Measurements from ENCODE around the gene POGK. TPM values are rescaled to one million over a fixed set of nuclear protein-coding genes. Genes with fewer than 3 reads are reported as not detected.

Gene POGK
- polyA plus RNA-seq, 1 experiment, result 13.7 TPM

DNA sequence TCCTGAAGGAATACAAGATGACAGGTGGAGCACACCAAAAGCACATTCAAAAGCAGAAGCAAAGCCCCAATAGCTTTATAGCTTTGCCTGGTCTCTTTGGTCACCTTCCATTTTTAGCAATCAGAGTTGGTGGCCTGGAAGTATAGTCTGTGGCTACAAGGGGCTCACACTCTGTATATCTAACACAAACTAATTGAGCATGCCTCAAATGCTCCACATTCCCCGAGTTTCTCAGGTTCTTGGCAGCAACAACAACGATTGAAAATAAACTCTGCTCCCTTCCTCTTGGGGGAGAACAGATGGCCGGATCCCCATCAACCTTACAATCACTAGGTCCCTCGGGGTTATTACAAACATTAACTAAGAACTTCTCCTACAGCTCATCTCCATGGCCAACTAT, 61.7 kb downstream of the POGK start:
- ChIA-PET POLR2A (interaction anchor here (0.6 kb wide), 1 partner anchor 66 kb away, joined by 3 read pairs; no protein-coding TSS in a partner anchor), CTCF (interaction anchor here (0.6 kb wide), 1 partner anchor 10 kb away, joined by 3 read pairs; no protein-coding TSS in a partner anchor)
- no peak for TF ChIP-seq CTCF (IDR thresholded peaks at IDR 0.05; ENCODE audit: insufficient read depth, low read depth, low read length)
- no peak for DNase-seq (ENCODE audit: low read depth)
- Histone ChIP-seq H3K36me3 (ENCODE audit: control insufficient read depth, insufficient read depth, low read length) (no peaks in the 10 kb centered on the region), H3K4me3 (ENCODE audit: low read depth, low read length) (no peak overlapping the region), H3K27me3 (ENCODE audit: control insufficient read depth, insufficient read depth, low read length) (no peaks in the 10 kb centered on the region)

DNA sequence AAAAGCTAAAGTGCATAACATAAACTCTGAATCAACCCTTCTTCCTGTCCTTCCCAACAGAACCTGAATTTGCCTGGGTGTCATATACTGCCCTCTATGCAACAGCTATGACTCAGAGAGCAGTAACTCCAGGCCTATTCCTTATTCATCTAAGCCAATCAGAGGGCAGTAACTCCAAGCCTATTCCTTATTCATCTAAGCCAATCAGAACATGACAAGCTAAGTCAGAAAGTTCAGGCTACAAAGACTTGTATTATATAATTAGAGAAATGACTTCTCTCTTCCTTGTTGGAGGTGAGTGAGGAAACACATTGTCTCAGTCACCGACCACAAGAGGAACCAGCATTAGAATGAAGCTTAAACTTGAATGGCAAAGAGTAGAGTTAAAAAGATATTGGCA, 63.0 kb downstream of the POGK start:
- Histone ChIP-seq H3K27me3 (ENCODE audit: control insufficient read depth, insufficient read depth, low read length) (no peaks in the 10 kb centered on the region), H3K36me3 (ENCODE audit: control insufficient read depth, insufficient read depth, low read length) (no peaks in the 10 kb centered on the region), H3K4me3 (ENCODE audit: low read depth, low read length) (no peak overlapping the region)
- POLR2A ChIA-PET, result no interaction called here
- no peak for DNase-seq (ENCODE audit: low read depth)
- CTCF ChIA-PET, result interaction anchor here (1.2 to 2.1 kb wide), 2 partner anchors 17 to 157 kb away, joined by 5 to 6 read pairs; no protein-coding TSS in a partner anchor
- TF ChIP-seq CTCF (IDR thresholded peaks at IDR 0.05; ENCODE audit: insufficient read depth, low read depth, low read length), result no peak

DNA sequence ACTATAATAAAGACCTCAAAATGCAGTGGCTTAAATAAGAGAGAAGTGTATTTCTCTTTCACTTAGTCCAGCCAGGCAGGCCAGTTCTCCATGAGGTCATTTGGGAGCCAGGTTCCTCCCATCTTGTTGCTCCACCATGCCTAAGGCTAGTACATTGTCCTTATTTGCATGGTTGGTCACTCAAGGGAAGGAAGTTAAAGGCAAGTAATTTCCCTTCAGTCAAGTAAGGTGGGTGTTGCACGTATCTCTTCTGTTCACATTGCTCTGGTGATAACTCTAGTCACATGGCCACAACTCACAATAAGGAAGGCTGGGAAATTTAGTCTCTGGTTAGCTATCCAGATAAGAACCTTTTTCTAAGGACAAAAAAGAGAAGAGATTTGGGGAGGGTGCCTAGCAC, 64.0 kb downstream of the POGK start:
- Histone ChIP-seq H3K4me3 (ENCODE audit: low read depth, low read length) (no peak overlapping the region), H3K27me3 (ENCODE audit: control insufficient read depth, insufficient read depth, low read length) (no peaks in the 10 kb centered on the region), H3K36me3 (ENCODE audit: control insufficient read depth, insufficient read depth, low read length) (no peaks in the 10 kb centered on the region)
- CTCF ChIA-PET, result interaction anchor here (2.1 kb wide), 1 partner anchor 156 kb away, joined by 6 read pairs; no protein-coding TSS in a partner anchor
- DNase-seq (ENCODE audit: low read depth), result no peak
- POLR2A ChIA-PET, result no interaction called here
- no peak for TF ChIP-seq CTCF (IDR thresholded peaks at IDR 0.05; ENCODE audit: insufficient read depth, low read depth, low read length)

DNA sequence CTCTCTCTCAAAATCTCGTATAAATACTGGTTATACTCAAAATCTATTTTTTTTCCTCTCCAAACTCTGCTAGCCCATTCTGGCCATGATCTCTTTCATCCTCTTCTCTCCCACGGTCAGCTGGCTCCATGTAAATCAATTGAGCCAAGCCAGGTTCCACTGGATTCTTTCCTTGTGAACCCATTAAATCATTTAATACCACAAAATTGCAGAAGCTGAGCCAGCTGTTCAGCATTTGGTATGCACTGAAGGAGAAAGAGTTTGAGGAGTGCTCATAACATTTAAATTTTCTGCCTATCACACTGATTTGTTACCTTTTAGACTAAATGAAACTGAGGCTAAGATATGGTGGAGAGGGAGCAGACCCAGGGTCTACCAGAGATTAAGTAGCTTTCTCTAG, 65.9 kb downstream of the POGK start:
- ChIA-PET CTCF (interaction anchor here (1.2 to 13.2 kb wide), 4 partner anchors 8 to 153 kb away, joined by 3 to 343 read pairs (median 4); no protein-coding TSS in a partner anchor), POLR2A (no interaction called here)
- Histone ChIP-seq H3K36me3 (ENCODE audit: control insufficient read depth, insufficient read depth, low read length) (no peaks in the 10 kb centered on the region), H3K4me3 (ENCODE audit: low read depth, low read length) (no peak overlapping the region), H3K27me3 (ENCODE audit: control insufficient read depth, insufficient read depth, low read length) (no peaks in the 10 kb centered on the region)
- DNase-seq (ENCODE audit: low read depth), result no peak
- no peak for TF ChIP-seq CTCF (IDR thresholded peaks at IDR 0.05; ENCODE audit: insufficient read depth, low read depth, low read length)

DNA sequence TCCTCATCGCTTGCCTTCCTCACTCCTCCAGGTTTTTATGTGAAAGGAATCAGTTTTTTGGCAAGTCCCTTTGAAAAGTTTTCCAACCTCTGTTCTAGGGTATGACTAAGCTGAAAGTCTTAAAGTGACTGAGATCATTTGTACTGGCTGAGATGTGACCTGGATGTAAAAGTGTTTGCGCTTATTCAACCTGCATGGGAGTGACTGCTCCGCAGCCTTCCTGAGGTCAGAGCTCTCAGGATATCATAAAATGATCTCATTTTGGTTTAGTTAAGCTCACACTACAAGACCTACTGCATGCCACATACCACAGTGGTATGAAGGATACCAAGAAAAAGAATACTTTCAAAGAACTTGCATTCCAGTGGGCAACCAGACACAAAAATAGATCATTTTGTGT, 66.6 kb downstream of the POGK start:
- Histone ChIP-seq H3K4me3 (ENCODE audit: low read depth, low read length) (no peak overlapping the region), H3K36me3 (ENCODE audit: control insufficient read depth, insufficient read depth, low read length) (no peaks in the 10 kb centered on the region), H3K27me3 (ENCODE audit: control insufficient read depth, insufficient read depth, low read length) (no peaks in the 10 kb centered on the region)
- POLR2A ChIA-PET, result no interaction called here
- DNase-seq (ENCODE audit: low read depth), result peak; percentile 38
- TF ChIP-seq CTCF (IDR thresholded peaks at IDR 0.05; ENCODE audit: insufficient read depth, low read depth, low read length), result no peak
- CTCF ChIA-PET, result interaction anchor here (1.2 to 13.2 kb wide), 4 partner anchors 9 to 152 kb away, joined by 3 to 343 read pairs (median 4); no protein-coding TSS in a partner anchor

Other genes with a start within 250 kb of the POGK start
- gene TADA1, start 36.8 kb downstream of the POGK start, polyA plus RNA-seq (2011; rRNA removed), result 6.6 and 8.6 TPM in 2 replicates
- gene ILDR2, start 136.1 kb downstream of the POGK start, polyA plus RNA-seq (2011; rRNA removed), result 0.01 TPM in 1 of 2 replicates, not detected in the other
- gene MAEL, start 149.8 kb downstream of the POGK start, polyA plus RNA-seq (2011; rRNA removed), result not detected in 2 replicates